ENCODE measurements around the gene DDX50. TPM values are rescaled to one million over a fixed set of nuclear protein-coding genes. Genes with fewer than 3 reads are reported as not detected.

Gene DDX50
- total and polyA plus RNA-seq, 9 donors, result 27.8 to 52.2 (median 44.6) TPM

DNA sequence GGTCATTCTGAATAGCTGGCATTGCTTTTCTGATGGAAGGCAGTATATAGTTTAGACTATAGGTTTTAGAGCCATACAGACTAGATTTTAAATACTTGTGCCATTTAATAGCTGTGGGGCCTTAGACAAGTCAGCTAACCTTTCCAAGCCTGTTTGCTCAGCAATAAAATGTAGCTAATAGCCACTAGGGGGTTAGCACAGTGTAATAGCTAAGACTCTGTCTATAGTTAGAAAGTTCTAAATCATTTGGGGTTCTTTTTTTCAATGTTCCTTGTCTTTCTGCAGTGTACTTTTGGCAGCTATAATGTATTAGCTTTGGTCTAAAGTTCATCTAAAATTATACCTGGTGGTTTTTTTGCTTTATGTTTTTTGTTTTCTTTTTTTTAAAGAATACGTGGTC lies 80.0 kb downstream of the DDX50 start:
- no peak overlapping the region for H3K4me3 ChIP-seq
- no peak overlapping the region for H3K27ac ChIP-seq
- intact Hi-C loops (cut with DNase I), result no loop called here
- H3K4me1 ChIP-seq (ENCODE audit: insufficient read depth), result no peaks in the 10 kb centered on the region
- no peaks in the 10 kb centered on the region for H3K36me3 ChIP-seq
- 84 to 89% (median 87%) methylated on average over 1 of the region's 1 CpG for WGBS, 3 donors
- H3K27me3 ChIP-seq, result no peaks in the 10 kb centered on the region
- DNase-seq, result no peak
- TF ChIP-seq POLR2A (IDR thresholded peaks at IDR 0.05), result no peak
- H3K9me3 ChIP-seq, result no peaks in the 10 kb centered on the region

DNA sequence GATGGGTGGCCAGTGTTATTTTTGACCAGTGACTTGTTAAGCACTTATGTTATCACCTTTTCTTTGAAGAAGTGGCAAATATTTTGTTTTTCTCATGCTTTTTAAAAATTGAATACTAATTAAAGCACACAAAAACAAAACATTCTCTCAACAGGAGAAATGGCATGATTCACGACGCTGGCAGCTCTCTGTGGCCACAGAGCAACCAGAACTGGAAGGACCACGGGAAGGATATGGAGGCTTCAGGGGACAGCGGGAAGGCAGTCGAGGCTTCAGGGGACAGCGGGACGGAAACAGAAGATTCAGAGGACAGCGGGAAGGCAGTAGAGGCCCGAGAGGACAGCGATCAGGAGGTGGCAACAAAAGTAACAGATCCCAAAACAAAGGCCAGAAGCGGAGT lies 81.3 kb downstream of the DDX50 start:
- Histone ChIP-seq H3K27me3 (no peaks in the 10 kb centered on the region), H3K36me3 (no peaks in the 10 kb centered on the region), H3K9me3 (no peaks in the 10 kb centered on the region), H3K27ac (no peak overlapping the region), H3K4me3 (no peak overlapping the region), H3K4me1 (ENCODE audit: insufficient read depth) (no peaks in the 10 kb centered on the region)
- no peak for DNase-seq
- WGBS, 3 donors, result 89 to 93% (median 91%) methylated on average over 11 of the region's 11 CpGs
- TF ChIP-seq EP300 (IDR thresholded peaks at IDR 0.05), result no peak
- TF ChIP-seq POLR2A (IDR thresholded peaks at IDR 0.05), result no peak
- TF ChIP-seq, protein P1, sequence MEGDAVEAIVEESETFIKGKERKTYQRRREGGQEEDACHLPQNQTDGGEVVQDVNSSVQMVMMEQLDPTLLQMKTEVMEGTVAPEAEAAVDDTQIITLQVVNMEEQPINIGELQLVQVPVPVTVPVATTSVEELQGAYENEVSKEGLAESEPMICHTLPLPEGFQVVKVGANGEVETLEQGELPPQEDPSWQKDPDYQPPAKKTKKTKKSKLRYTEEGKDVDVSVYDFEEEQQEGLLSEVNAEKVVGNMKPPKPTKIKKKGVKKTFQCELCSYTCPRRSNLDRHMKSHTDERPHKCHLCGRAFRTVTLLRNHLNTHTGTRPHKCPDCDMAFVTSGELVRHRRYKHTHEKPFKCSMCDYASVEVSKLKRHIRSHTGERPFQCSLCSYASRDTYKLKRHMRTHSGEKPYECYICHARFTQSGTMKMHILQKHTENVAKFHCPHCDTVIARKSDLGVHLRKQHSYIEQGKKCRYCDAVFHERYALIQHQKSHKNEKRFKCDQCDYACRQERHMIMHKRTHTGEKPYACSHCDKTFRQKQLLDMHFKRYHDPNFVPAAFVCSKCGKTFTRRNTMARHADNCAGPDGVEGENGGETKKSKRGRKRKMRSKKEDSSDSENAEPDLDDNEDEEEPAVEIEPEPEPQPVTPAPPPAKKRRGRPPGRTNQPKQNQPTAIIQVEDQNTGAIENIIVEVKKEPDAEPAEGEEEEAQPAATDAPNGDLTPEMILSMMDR (IDR thresholded peaks at IDR 0.05), result no peak
- intact Hi-C loops (cut with DNase I), result no loop called here

DNA sequence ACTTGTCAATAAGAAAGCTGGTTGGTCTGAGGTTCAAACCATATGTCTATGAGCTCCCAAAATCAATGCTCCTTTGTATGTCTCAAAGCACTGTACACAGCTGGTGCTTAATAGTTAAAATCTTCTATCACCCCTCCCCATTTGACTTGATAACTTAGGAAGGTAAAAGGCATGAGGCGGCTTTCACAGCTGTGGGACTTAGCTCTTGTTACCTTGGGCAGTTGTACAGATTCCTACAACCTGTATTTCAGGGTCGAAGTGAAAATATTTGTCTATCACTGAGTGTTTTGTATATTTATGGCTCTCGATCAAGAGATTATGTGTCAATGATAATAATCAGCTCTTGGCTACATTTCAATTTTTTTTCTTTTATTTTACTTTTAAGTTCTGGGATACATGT lies 86.5 kb downstream of the DDX50 start:
- Histone ChIP-seq H3K4me1 (ENCODE audit: insufficient read depth) (peaks cover 10% of the 10 kb centered on the region), H3K27ac (no peak overlapping the region), H3K36me3 (no peaks in the 10 kb centered on the region), H3K27me3 (no peaks in the 10 kb centered on the region), H3K9me3 (no peaks in the 10 kb centered on the region), H3K4me3 (no peak overlapping the region)
- TF ChIP-seq EP300 (IDR thresholded peaks at IDR 0.05) (no peak), POLR2A (IDR thresholded peaks at IDR 0.05) (no peak)
- TF ChIP-seq, protein P1 (IDR thresholded peaks at IDR 0.05), result no peak
- no peak for DNase-seq
- intact Hi-C loops (cut with DNase I), result no loop called here
- 65 to 80% (median 66%) methylated on average over 3 of the region's 3 CpGs for WGBS, 3 donors

DNA sequence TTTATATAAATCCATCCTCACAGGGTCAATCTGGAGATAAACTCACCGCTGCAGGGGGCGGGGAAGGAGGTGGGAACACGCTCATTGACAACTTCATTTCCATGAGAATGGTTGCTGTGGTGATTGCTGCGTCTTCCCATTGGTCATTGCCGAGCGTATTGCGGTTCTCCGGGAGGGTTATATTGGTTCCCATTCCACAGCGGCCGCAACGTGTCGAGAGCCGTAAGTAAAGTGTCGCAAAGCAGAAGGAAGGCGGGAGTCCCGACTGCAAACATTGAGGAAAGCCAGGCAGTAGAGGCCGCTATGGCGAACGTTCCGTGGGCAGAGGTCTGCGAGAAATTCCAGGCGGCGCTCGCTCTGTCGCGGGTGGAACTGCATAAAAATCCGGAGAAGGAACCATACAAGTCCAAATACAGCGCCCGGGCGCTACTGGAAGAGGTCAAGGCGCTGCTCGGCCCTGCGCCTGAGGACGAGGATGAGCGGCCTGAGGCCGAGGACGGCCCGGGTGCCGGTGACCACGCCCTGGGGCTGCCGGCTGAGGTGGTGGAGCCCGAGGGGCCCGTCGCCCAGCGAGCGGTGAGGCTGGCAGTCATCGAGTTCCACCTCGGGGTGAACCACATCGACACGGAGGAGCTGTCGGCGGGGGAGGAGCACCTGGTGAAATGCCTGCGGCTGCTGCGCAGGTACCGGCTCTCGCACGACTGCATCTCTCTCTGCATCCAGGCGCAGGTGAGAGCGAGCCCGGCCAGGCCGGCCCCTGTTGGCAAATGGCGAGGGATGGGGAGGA lies 87.6 kb downstream of the DDX50 start, which contains the start of gene KIFBP:
KIFBP (plus strand) TSS at position 274 of the 787 bp plus-strand sequence; CDS start at position 304, 30 bp downstream.
- Histone ChIP-seq H3K36me3 (no peaks in the 10 kb centered on the region), H3K9me3 (no peaks in the 10 kb centered on the region), H3K4me1 (ENCODE audit: insufficient read depth) (peaks cover 12% of the 10 kb centered on the region), H3K27ac (peak within 1 kb of the TSS; percentile 75 to 77), H3K27me3 (no peaks in the 10 kb centered on the region), H3K4me3 (peak within 1 kb of the TSS; percentile 69)
- DNase-seq, result peak; percentile 86 to 94 (median 89)
- 0% methylated on average over 53 to 62 of the region's 62 CpGs for WGBS, 3 donors
- intact Hi-C loops (cut with DNase I), result no loop called here
- peak; percentile 80 for TF ChIP-seq POLR2A (IDR thresholded peaks at IDR 0.05)
- TF ChIP-seq, protein P1 (IDR thresholded peaks at IDR 0.05), result peak in 2 of 3 donors; percentile 57 to 63
- TF ChIP-seq EP300 (IDR thresholded peaks at IDR 0.05), result peak; percentile 20

All from ovary (tissue), 9 donors.